GM12878 (cell line): ENCODE measurements around the gene CELA3B. TPM values are rescaled to one million over a fixed set of nuclear protein-coding genes. Genes with fewer than 3 reads are reported as not detected.
A peak's percentile ranks its signal among the peaks of the same experiment; 100 is the strongest.

Source experiments
- BHLHE40 ChIP-seq, 2 experiments: fragments of 450-650 bp in 1 of 2; IDR thresholded peaks; 2 replicates each; pipeline ENCODE4 v1.6.1; 2011 to 2017; ENCODE audit warnings: low read depth in 2 of 2, borderline replicate concordance in 1 of 2, improper control_type of control experiment in 1 of 2, low read length in 1 of 2, mild to moderate bottlenecking in 1 of 2
- EGR1 ChIP-seq, 2 experiments: IDR thresholded peaks; 1 replicate in 1 of 2; 2 replicates in 1 of 2; pipeline ENCODE4 v1.6.1; 2011 to 2012; ENCODE audit warnings: low read depth in 2 of 2, low read length in 2 of 2, borderline replicate concordance in 1 of 2, mild to moderate bottlenecking in 1 of 2, moderate library complexity in 1 of 2
- ELK1 ChIP-seq: IDR thresholded peaks from 2 replicates; pipeline ENCODE4 v1.6.1; 2012; ENCODE audit warnings: low read depth, low read length, improper control_type of control experiment
- IKZF1 ChIP-seq: fragments of 450-650 bp; conservative IDR thresholded peaks from 2 replicates; pipeline ENCODE4 v1.6.1; 2017; ENCODE audit warnings: antibody characterized with exemption, mild to moderate bottlenecking
- POLR2AphosphoS2 ChIP-seq: IDR thresholded peaks from 2 replicates; pipeline ENCODE4 v1.6.1; 2011; ENCODE audit warnings: low read depth, mild to moderate bottlenecking, low read length, improper control_type of control experiment, moderate library complexity
- SPI1 ChIP-seq: IDR thresholded peaks from 2 replicates; pipeline ENCODE4 v1.6.1; 2011; ENCODE audit warnings: low read depth, mild to moderate bottlenecking, low read length, moderate library complexity, borderline replicate concordance; ENCODE audit not compliant: insufficient read depth
- STAT3 ChIP-seq: IDR thresholded peaks from 2 replicates; pipeline ENCODE4 v1.6.1; 2011; ENCODE audit warnings: low read depth, low read length, improper control_type of control experiment
- ZNF592 ChIP-seq: fragments of 450-650 bp; IDR thresholded peaks from 2 replicates; pipeline ENCODE4 v1.6.1; 2017; ENCODE audit warnings: mild to moderate bottlenecking, moderate library complexity
- ZNF687 ChIP-seq: fragments of 450-650 bp; IDR thresholded peaks from 2 replicates; pipeline ENCODE4 v1.6.1; 2017; ENCODE audit warnings: mild to moderate bottlenecking, moderate library complexity
- polyA plus RNA-seq, 11 experiments: library from polyadenylated mRNA; depleted of rRNA in 4 of 11; unstranded in 6 of 11; stranded (reverse) in 5 of 11; fragments of >200 nt; fragmentation: Nextera tagmentation in 4 of 11; fragmentation: Illumina TruSeq in 1 of 11; extraction: Ambion mirVana in 4 of 11; extraction: Trizol in 1 of 11; gene quantifications; 1 replicate in 1 of 11; 2 replicates in 10 of 11; pipeline versions ENCODE4 v1.2.1 to v1.2.3, GENCODE V29; 2011 to 2016; ENCODE audit warnings: inconsistent platforms in 2 of 11, missing spikeins in 2 of 11, low read depth in 1 of 11
- total RNA-seq, 4 experiments: library from RNA; depleted of rRNA in 3 of 4; stranded (reverse); fragments of >200 nt in 3 of 4; fragmentation: Illumina TruSeq in 1 of 4; extraction: Trizol in 1 of 4; gene quantifications; 2 replicates each; pipeline versions ENCODE4 v1.2.1 to v1.2.3, GENCODE V29; 2013 to 2021

The CELA3B gene
- total and polyA plus RNA-seq, 10 of the 15 experiments (the other 5 are each of a cell fraction or from before 2014, with no cell fraction given), result 4.1 TPM; not detected in 9

GRCh38 chr1:22025368-22026155 lies 48.7 kb downstream of the CELA3B start (continued):
- TF ChIP-seq ELK1 (peak; percentile 88), IKZF1 (peak; percentile 91), ZNF687 (no peak; the same call in none of the 2 replicates), EGR1 (IDR thresholded peaks at IDR 0.05; ENCODE audit: borderline replicate concordance in 1 of 2, low read depth in 2 of 2, low read length in 2 of 2) (0 out of 3 replicates have a peak, but pooled peaks of 1 of the 2 experiments have one; percentile 9), SPI1 (no peak; the same call in 1 of the 2 replicates), POLR2AphosphoS2 (0 out of 2 replicates have a peak, but pooled peaks have one; percentile 36), ZNF592 (no peak), BHLHE40 (IDR thresholded peaks at IDR 0.05; ENCODE audit: borderline replicate concordance in 1 of 2, low read depth in 2 of 2, low read length in 1 of 2) (peak in 1 of 2 experiments; percentile 22; a peak in 2 of 4 replicates), STAT3 (no peak)
